Left ventricle myocardium inferior (tissue), 1 donor: ENCODE results near the gene ENG. TPM values are rescaled to one million over a fixed set of nuclear protein-coding genes. Genes with fewer than 3 reads are reported as not detected.

Experiments used
- DNase-seq: peaks from one replicate; pipeline ENCODE4 v3.0.0-alpha.2; 2020
- H3K27ac ChIP-seq: fragments of 200-600 bp; replicated peaks from 2 replicates; pipeline ENCODE4 v1.8.0; 2021
- H3K27me3 ChIP-seq: fragments of 200-600 bp; 2 replicates; pipeline ENCODE4 v1.8.0; 2021; ENCODE audit warnings: low read depth
- H3K36me3 ChIP-seq: fragments of 200-600 bp; 2 replicates; pipeline ENCODE4 v1.8.0; 2021
- H3K4me1 ChIP-seq: fragments of 200-600 bp; 2 replicates; pipeline ENCODE4 v1.8.0; 2021
- H3K4me3 ChIP-seq: fragments of 200-600 bp; 2 replicates; pipeline ENCODE4 v1.8.0; 2021; ENCODE audit warnings: mild to moderate bottlenecking, moderate library complexity
- H3K9me3 ChIP-seq: fragments of 200-600 bp; replicated peaks from 2 replicates; pipeline ENCODE4 v1.8.0; 2021
- CTCF ChIP-seq: fragments of 200-600 bp; IDR thresholded peaks from 2 replicates; pipeline ENCODE4 v1.8.0; 2021; ENCODE audit warnings: antibody characterized with exemption, mild to moderate bottlenecking, borderline replicate concordance
- intact Hi-C: fragments of 100-400 bp; cut with micrococcal nuclease; formaldehyde crosslinking; loops from one replicate; pipeline ENCODE4 v1.11.0; 2022
- total RNA-seq: library from RNA; stranded (reverse); fragmentation: NEBNext Ultra II Directional; extraction: Animal tissue kit (Norgen Biotek cat#: 25700); gene quantifications from one replicate; pipeline ENCODE4 v1.2.1, GENCODE V29; 2021
- donor health status: DM: no; HTN: yes; CAD: no; lungs with severe emphysema.

The ENG gene
- total RNA-seq, 1 donor from 2014 or later, result 139 TPM

GRCh38 chr9:127777368-127777980, 77.0 kb downstream of the ENG start:
- Histone ChIP-seq H3K36me3 (no peaks in the 10 kb centered on the region), H3K27ac (peak overlapping the region; percentile 81), H3K9me3 (no peaks in the 10 kb centered on the region), H3K4me3 (peak overlapping the region; percentile 52), H3K27me3 (no peaks in the 10 kb centered on the region), H3K4me1 (peaks cover 35% of the 10 kb centered on the region)
- no peak for DNase-seq
- intact Hi-C loops, result no loop called here
- TF ChIP-seq CTCF, result no peak

- no peak for DNase-seq
- Histone ChIP-seq H3K27ac (peak overlapping the region; percentile 81), H3K4me1 (peaks cover 36% of the 10 kb centered on the region), H3K9me3 (no peaks in the 10 kb centered on the region), H3K36me3 (no peaks in the 10 kb centered on the region), H3K4me3 (peak overlapping the region; percentile 52), H3K27me3 (no peaks in the 10 kb centered on the region)
- no peak for TF ChIP-seq CTCF
- intact Hi-C loops, result no loop called here
Observed at GRCh38 chr9:127776924-127777289, 77.6 kb downstream of the ENG start.

GRCh38 chr9:127776195-127776923, 78.1 kb downstream of the ENG start:
- peak overlapping the region; percentile 81 for H3K27ac ChIP-seq
- no peaks in the 10 kb centered on the region for H3K9me3 ChIP-seq
- peaks cover 40% of the 10 kb centered on the region for H3K4me1 ChIP-seq
- no peak for DNase-seq
- peak overlapping the region; percentile 52 for H3K4me3 ChIP-seq
- H3K27me3 ChIP-seq, result no peaks in the 10 kb centered on the region
- H3K36me3 ChIP-seq, result no peaks in the 10 kb centered on the region
- intact Hi-C loops, result no loop called here
- TF ChIP-seq CTCF, result no peak

GRCh38 chr9:127773981-127774380, 80.5 kb downstream of the ENG start:
- no peaks in the 10 kb centered on the region for H3K27me3 ChIP-seq
- no peaks in the 10 kb centered on the region for H3K36me3 ChIP-seq
- H3K27ac ChIP-seq, result no peak overlapping the region
- peaks cover 47% of the 10 kb centered on the region for H3K4me1 ChIP-seq
- no peak for TF ChIP-seq CTCF
- intact Hi-C loops, result no loop called here
- no peak for DNase-seq
- no peaks in the 10 kb centered on the region for H3K9me3 ChIP-seq
- H3K4me3 ChIP-seq, result no peak overlapping the region

- no peak overlapping the region for H3K27ac ChIP-seq
- intact Hi-C loops, result no loop called here
- no peak for TF ChIP-seq CTCF
- DNase-seq, result no peak
- peaks cover 47% of the 10 kb centered on the region for H3K4me1 ChIP-seq
- H3K4me3 ChIP-seq, result no peak overlapping the region
- no peaks in the 10 kb centered on the region for H3K9me3 ChIP-seq
- H3K27me3 ChIP-seq, result no peaks in the 10 kb centered on the region
- H3K36me3 ChIP-seq, result no peaks in the 10 kb centered on the region
Observed at GRCh38 chr9:127773272-127773671, 81.2 kb downstream of the ENG start.
